ENCODE data around the gene EPN1.
"Not testable (repeated sequence)": the region's sequence is repeated elsewhere in the genome, so short reads cannot be mapped to it uniquely, and the experiment has no call there.

The EPN1 gene

GRCh38 chr19:55730378-55730777 lies 55.4 kb downstream of the EPN1 start:
- not testable (repeated sequence) for DNase-seq

DNA sequence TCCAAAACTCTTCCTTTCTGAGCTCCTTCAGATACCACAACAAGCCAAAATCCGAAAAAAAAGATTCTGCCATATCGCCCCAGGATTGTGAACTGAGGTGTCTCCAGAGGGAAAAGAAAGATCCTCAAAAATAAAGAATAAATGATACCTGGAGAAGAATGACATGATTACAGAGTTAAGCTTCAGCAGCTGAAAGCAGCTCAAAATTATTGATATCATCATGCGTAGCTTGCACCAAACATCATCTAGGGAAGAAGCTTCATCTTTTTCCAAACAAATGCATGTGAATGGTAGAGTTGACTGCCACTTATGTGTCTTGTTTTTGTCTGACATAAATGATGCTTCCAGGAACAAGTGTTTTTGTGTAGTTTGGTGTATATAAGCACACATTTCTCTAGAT lies 63.3 kb downstream of the EPN1 start, which contains the start of gene NLRP9:
TSS of gene NLRP9 (minus strand) at position 101 of the 400 bp plus-strand sequence. CDS start at position 73, 28 bp downstream.
- no peak for DNase-seq

DNA sequence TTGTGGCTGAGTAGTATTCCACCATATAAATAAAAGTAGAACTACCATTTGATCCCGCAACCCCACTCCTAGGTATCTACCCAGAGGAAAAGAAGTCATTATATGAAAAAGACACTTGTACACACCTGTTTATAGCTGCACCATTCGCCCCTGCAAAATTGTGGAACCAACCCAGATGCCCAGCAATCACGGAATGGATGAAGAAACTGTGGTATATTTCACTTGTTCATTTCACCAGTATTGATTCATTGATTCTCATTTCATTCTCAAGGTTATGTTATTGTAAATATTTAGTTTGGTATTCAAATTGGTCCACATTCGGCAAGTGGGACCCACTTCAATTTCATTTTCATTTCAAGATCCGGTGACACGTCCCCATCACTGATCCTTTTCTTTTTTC lies 75.7 kb downstream of the EPN1 start:
- DNase-seq = no peak

GRCh38 chr19:55753401-55753800 lies 78.4 kb downstream of the EPN1 start:
- no peak for DNase-seq

GRCh38 chr19:55756808-55757207 lies 81.8 kb downstream of the EPN1 start:
- DNase-seq = not testable (repeated sequence)

DNA sequence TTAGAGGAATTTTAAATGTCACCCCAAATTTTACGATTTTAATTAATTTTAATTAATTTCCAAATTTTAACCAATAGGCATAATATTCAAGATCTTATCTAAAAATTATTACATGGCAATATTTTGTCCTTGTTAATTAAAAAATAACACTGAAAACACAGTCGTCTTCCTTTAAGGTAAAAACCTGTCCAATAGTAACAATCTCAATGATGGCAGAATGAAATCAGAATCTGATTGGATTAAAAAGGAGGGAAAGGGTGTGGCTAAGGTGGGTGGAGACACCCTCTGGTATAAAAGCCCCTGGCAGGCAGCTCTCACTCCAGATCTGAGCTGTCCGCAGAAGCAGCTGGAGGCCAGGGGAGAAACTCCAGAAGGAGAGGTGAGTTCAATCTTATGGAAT lies 83.8 kb downstream of the EPN1 start, which contains the start of gene RFPL4A:
TSS of gene RFPL4A (plus strand) at position 301 of the 400 bp plus-strand sequence. CDS start 2,704 bp downstream, outside the sequence.
- DNase-seq = not testable (repeated sequence)
